OCI-LY3 (cell line): ENCODE data around the gene ASAP2.
A peak's percentile ranks its signal among the peaks of the same experiment; 100 is the strongest.

Experiments used
- EZH2phosphoT487 ChIP-seq: fragments of 200-600 bp; shearing (Covaris generic); IDR thresholded peaks from 2 replicates; pipeline ENCODE4 v1.6.1; 2018; ENCODE audit warnings: antibody characterized with exemption, mixed run types, low read depth
- TF ChIP-seq, protein P1 (sequence below): fragments of 200-600, 300-600 bp; sonication (generic); IDR thresholded peaks from 2 replicates; pipeline ENCODE4 v1.5.1; 2014; ENCODE audit warnings: antibody characterized with exemption, low read length, low read depth

GRCh38 chr2:9356261-9356660, 149.6 kb downstream of the ASAP2 start:
- TF ChIP-seq, protein P1, sequence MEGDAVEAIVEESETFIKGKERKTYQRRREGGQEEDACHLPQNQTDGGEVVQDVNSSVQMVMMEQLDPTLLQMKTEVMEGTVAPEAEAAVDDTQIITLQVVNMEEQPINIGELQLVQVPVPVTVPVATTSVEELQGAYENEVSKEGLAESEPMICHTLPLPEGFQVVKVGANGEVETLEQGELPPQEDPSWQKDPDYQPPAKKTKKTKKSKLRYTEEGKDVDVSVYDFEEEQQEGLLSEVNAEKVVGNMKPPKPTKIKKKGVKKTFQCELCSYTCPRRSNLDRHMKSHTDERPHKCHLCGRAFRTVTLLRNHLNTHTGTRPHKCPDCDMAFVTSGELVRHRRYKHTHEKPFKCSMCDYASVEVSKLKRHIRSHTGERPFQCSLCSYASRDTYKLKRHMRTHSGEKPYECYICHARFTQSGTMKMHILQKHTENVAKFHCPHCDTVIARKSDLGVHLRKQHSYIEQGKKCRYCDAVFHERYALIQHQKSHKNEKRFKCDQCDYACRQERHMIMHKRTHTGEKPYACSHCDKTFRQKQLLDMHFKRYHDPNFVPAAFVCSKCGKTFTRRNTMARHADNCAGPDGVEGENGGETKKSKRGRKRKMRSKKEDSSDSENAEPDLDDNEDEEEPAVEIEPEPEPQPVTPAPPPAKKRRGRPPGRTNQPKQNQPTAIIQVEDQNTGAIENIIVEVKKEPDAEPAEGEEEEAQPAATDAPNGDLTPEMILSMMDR, result no peak
- TF ChIP-seq EZH2phosphoT487, result peak; percentile 17; the same call in 1 of the 2 replicates
